SK-N-SH (cell line): Measurements from ENCODE around the gene MTUS2. TPM values are rescaled to one million over a fixed set of nuclear protein-coding genes. Genes with fewer than 3 reads are reported as not detected.
A peak's percentile ranks its signal among the peaks of the same experiment; 100 is the strongest.

ENCODE experiments used
- CTCF ChIA-PET: fragments of 300-600, 350-600 bp; formaldehyde crosslinking; extraction: SDS; loops from one replicate; lab custom pipeline; 2021; lab: Yijun Ruan, JAX
- POLR2A ChIA-PET: fragments of 350-600 bp; sonication (Branson Sonifier 250); formaldehyde crosslinking; extraction: SDS; loops from one replicate; lab custom pipeline; 2020; ENCODE audit warnings: antibody characterized with exemption, inconsistent platforms; lab: Yijun Ruan, JAX
- DNase-seq: peaks from one replicate; pipeline ENCODE4 v3.0.0; 2012
- H2AFZ ChIP-seq: fragments of 200-600 bp; sonication (generic); 2 replicates; pipeline ENCODE4 v1.8.1; 2016; ENCODE audit warnings: antibody characterized with exemption, mild to moderate bottlenecking, low read depth
- H3F3A ChIP-seq: fragments of 200-600 bp; sonication (generic); replicated peaks from 2 replicates; pipeline ENCODE3; 2016; ENCODE audit warnings: antibody characterized with exemption, mild to moderate bottlenecking; ENCODE audit not compliant: insufficient read depth
- H3K27ac ChIP-seq, 2 experiments: fragments of 200-500 bp in 1 of 2; fragments of 200-600 bp in 1 of 2; sonication (Bioruptor generic) in 1 of 2; sonication (generic), shearing (Covaris generic) in 1 of 2; 2 replicates each; pipeline versions ENCODE4 v1.5.1 to v1.6.1; 2014 to 2016; ENCODE audit warnings: low read depth in 2 of 2, inconsistent platforms in 1 of 2, low read length in 1 of 2, mild to moderate bottlenecking in 1 of 2, mixed read lengths in 1 of 2
- H3K27me3 ChIP-seq: fragments of 200-600 bp; sonication (generic), shearing (Covaris generic); 2 replicates; pipeline ENCODE4 v1.6.1; 2016; ENCODE audit warnings: mixed run types; ENCODE audit not compliant: insufficient read depth
- H3K36me3 ChIP-seq, 2 experiments: fragments of 200-500 bp in 1 of 2; fragments of 200-600 bp in 1 of 2; sonication (Bioruptor generic) in 1 of 2; sonication (generic) in 1 of 2; replicated peaks in 1 of 2; 2 replicates each; pipeline versions ENCODE3 to v1.5.1; 2014 to 2016; ENCODE audit warnings: low read length in 1 of 2, mild to moderate bottlenecking in 1 of 2; ENCODE audit not compliant: insufficient read depth in 2 of 2, control insufficient read depth in 1 of 2
- H3K4me1 ChIP-seq, 2 experiments: fragments of 200-500 bp in 1 of 2; fragments of 200-600 bp in 1 of 2; sonication (Bioruptor generic) in 1 of 2; sonication (generic), shearing (Covaris generic) in 1 of 2; 2 replicates each; pipeline versions ENCODE4 v1.5.1 to v1.6.1; 2014 to 2016; ENCODE audit warnings: low read depth in 1 of 2, low read length in 1 of 2, mixed run types in 1 of 2; ENCODE audit not compliant: insufficient read depth in 2 of 2, control insufficient read depth in 1 of 2
- H3K4me2 ChIP-seq: fragments of 200-600 bp; sonication (generic), shearing (Covaris generic); 2 replicates; pipeline ENCODE4 v1.6.1; 2017; ENCODE audit warnings: mixed run types
- H3K4me3 ChIP-seq, 2 experiments: fragments of 200-500 bp in 1 of 2; fragments of 200-600 bp in 1 of 2; sonication (Bioruptor generic) in 1 of 2; sonication (generic), shearing (Covaris generic) in 1 of 2; 2 replicates each; pipeline versions ENCODE4 v1.5.1 to v1.8.1; 2014 to 2016; ENCODE audit warnings: low read depth in 2 of 2, inconsistent platforms in 1 of 2, low read length in 1 of 2, mild to moderate bottlenecking in 1 of 2, mixed read lengths in 1 of 2, moderate library complexity in 1 of 2
- H3K79me2 ChIP-seq: fragments of 200-600 bp; sonication (generic); 2 replicates; pipeline ENCODE4 v1.8.1; 2017; ENCODE audit warnings: mild to moderate bottlenecking; ENCODE audit not compliant: insufficient read depth
- H3K9ac ChIP-seq: fragments of 200-600 bp; sonication (generic); 2 replicates; pipeline ENCODE4 v1.6.1; 2017; ENCODE audit warnings: mixed run types
- H3K9me2 ChIP-seq: fragments of 200-600 bp; sonication (generic); 2 replicates; pipeline ENCODE4 v1.6.1; 2017; ENCODE audit warnings: mixed run types
- H3K9me3 ChIP-seq: fragments of 200-600 bp; sonication (generic); 2 replicates; pipeline ENCODE4 v1.6.1; 2017; ENCODE audit warnings: mixed run types, mild to moderate bottlenecking, moderate library complexity
- H4K20me1 ChIP-seq: fragments of 200-600 bp; sonication (generic); 2 replicates; pipeline ENCODE4 v1.6.1; 2017; ENCODE audit warnings: mild to moderate bottlenecking, mixed run types; ENCODE audit not compliant: insufficient read depth
- CHD2 ChIP-seq: fragments of 150-350 bp; IDR thresholded peaks from 2 replicates; pipeline ENCODE4 v1.6.1; 2018; ENCODE audit warnings: low read length; ENCODE audit not compliant: partially characterized antibody
- CTCF ChIP-seq: fragments of 200-600 bp; sonication (generic); IDR thresholded peaks from 2 replicates; pipeline ENCODE4 v1.6.1; 2017; ENCODE audit warnings: antibody characterized with exemption, mild to moderate bottlenecking, moderate library complexity
- ELF1 ChIP-seq: IDR thresholded peaks from 2 replicates; pipeline ENCODE4 v1.4.0; 2012
- FOXJ3 ChIP-seq: sonication (generic); formaldehyde crosslinking; IDR thresholded peaks from 2 replicates; pipeline ENCODE4 v1.5.1; 2020; ENCODE audit warnings: mild to moderate bottlenecking, missing genetic modification reagents
- FOXM1 ChIP-seq: IDR thresholded peaks from 2 replicates; pipeline ENCODE4 v1.4.0; 2012; ENCODE audit warnings: low read depth, mild to moderate bottlenecking
- GABPA ChIP-seq: IDR thresholded peaks from 2 replicates; pipeline ENCODE4 v1.4.0; 2012; ENCODE audit warnings: low read depth, mild to moderate bottlenecking
- GATA2 ChIP-seq: sonication (generic); formaldehyde crosslinking; IDR thresholded peaks from 2 replicates; pipeline ENCODE4 v1.5.0; 2020; ENCODE audit warnings: mild to moderate bottlenecking, missing genetic modification reagents
- IRF3 ChIP-seq: fragments of 150-350 bp; IDR thresholded peaks from 2 replicates; pipeline ENCODE4 v1.6.1; 2016; ENCODE audit warnings: mild to moderate bottlenecking, low read depth, low read length
- JUND ChIP-seq: IDR thresholded peaks from 2 replicates; pipeline ENCODE4 v1.4.0; 2012
- MXI1 ChIP-seq: IDR thresholded peaks from 2 replicates; pipeline ENCODE4 v1.6.1; 2012; ENCODE audit warnings: mild to moderate bottlenecking, low read depth, low read length, improper control_type of control experiment
- NFIC ChIP-seq: IDR thresholded peaks from 2 replicates; pipeline ENCODE4 v1.4.0; 2012; ENCODE audit warnings: borderline replicate concordance
- NRF1 ChIP-seq: IDR thresholded peaks from 2 replicates; pipeline ENCODE4 v1.6.1; 2012; ENCODE audit warnings: low read depth, mild to moderate bottlenecking, low read length
- PBX3 ChIP-seq: IDR thresholded peaks from 2 replicates; pipeline ENCODE4; 2012
- POLR2AphosphoS5 ChIP-seq: IDR thresholded peaks from 2 replicates; pipeline ENCODE4 v1.6.1; 2012; ENCODE audit warnings: low read depth, low read length
- RAD21 ChIP-seq: IDR thresholded peaks from 2 replicates; pipeline ENCODE4 v1.6.1; 2012; ENCODE audit warnings: mild to moderate bottlenecking, low read length
- RXRA ChIP-seq: IDR thresholded peaks from 2 replicates; pipeline ENCODE4 v1.4.0; 2012; ENCODE audit warnings: low read depth, mild to moderate bottlenecking, borderline replicate concordance
- SMC3 ChIP-seq: IDR thresholded peaks from 2 replicates; pipeline ENCODE4 v1.6.1; 2012; ENCODE audit warnings: low read depth, low read length, improper control_type of control experiment
- TAF1 ChIP-seq: IDR thresholded peaks from 2 replicates; pipeline ENCODE4 v1.6.1; 2012; ENCODE audit warnings: low read depth, mild to moderate bottlenecking, low read length, moderate library complexity, borderline replicate concordance
- TCF12 ChIP-seq: IDR thresholded peaks from 2 replicates; pipeline ENCODE4 v1.4.0; 2012
- USF2 ChIP-seq: fragments of 150-350 bp; IDR thresholded peaks from 2 replicates; pipeline ENCODE4 v1.6.1; 2017; ENCODE audit warnings: antibody characterized with exemption, low read length, low read depth, borderline replicate concordance
- ZBTB33 ChIP-seq: IDR thresholded peaks from 2 replicates; pipeline ENCODE4 v1.4.0; 2012; ENCODE audit warnings: low read depth, borderline replicate concordance
- WGBS: methylation state at CpG from one replicate; pipeline ENCODE4 v1.1.6; 2017; ENCODE audit warnings: low lambda C conversion rate; 5-methylcytosine and 5-hydroxymethylcytosine counted together
- polyA plus RNA-seq, 3 experiments: library from polyadenylated mRNA; depleted of rRNA; stranded (reverse); fragments of >200 nt; gene quantifications; 2 replicates each; pipeline ENCODE4 v1.2.3, GENCODE V29; 2012

MTUS2 gene
- polyA plus RNA-seq, 1 of the 3 experiments (the other 2 are of a cell fraction) = 1.7 TPM

- TF ChIP-seq TCF12 (peak; percentile 99), POLR2AphosphoS5 (peak; percentile 88), ELF1 (peak; percentile 49; the same call in 1 of the 2 replicates), USF2 (no peak), RXRA (peak; percentile 94), NRF1 (peak; percentile 31; the same call in 1 of the 2 replicates), JUND (peak; percentile 86), GABPA (0 out of 2 replicates have a peak, but pooled peaks have one; percentile 22), MXI1 (no peak), CTCF (no peak)
Measured at GRCh38 chr13:29435125-29435911, 615.2 kb downstream of the MTUS2 start (continued).

GRCh38 chr13:29436291-29436690 lies 616.2 kb downstream of the MTUS2 start:
- peak overlapping the region; percentile 61 for H3K4me2 ChIP-seq
- TF ChIP-seq MXI1 = no peak
- TF ChIP-seq FOXM1 = peak; percentile 67; the same call in 1 of the 2 replicates
- no peak for TF ChIP-seq FOXJ3 (CRISPR knock-in tag)
- no peak for TF ChIP-seq TAF1
- peak; percentile 84; the same call in 1 of the 2 replicates for TF ChIP-seq PBX3
- peak; percentile 89 for TF ChIP-seq TCF12
- peak; percentile 96 for TF ChIP-seq NFIC
- no peak for TF ChIP-seq SMC3
- no peak for TF ChIP-seq GATA2 (CRISPR knock-in tag)
- TF ChIP-seq IRF3 = no peak
- no peak for TF ChIP-seq RAD21
- TF ChIP-seq CHD2 = no peak
- no peak for TF ChIP-seq ZBTB33

More at GRCh38 chr13:29436291-29436690, 616.2 kb downstream of the MTUS2 start:
- Histone ChIP-seq H3K9ac (peak overlapping the region; percentile 45; the same call in 1 of the 2 replicates), H3K79me2 (no peaks in the 10 kb centered on the region), H3K36me3 (no peaks in the 10 kb centered on the region), H3K9me3 (no peaks in the 10 kb centered on the region), H3K9me2 (no peaks in the 10 kb centered on the region), H2AFZ (no peak overlapping the region), H3K27ac (peak overlapping the region; percentile 80 to 92), H3K4me3 (peak overlapping the region in 1 of 2 experiments; percentile 33; a peak in 2 of 4 replicates), H3F3A (peaks cover 32% of the 10 kb centered on the region), H3K27me3 (no peaks in the 10 kb centered on the region), H4K20me1 (no peaks in the 10 kb centered on the region), H3K4me1 (peaks cover 23 to 28% of the 10 kb centered on the region in 2 experiments)
- CTCF ChIA-PET = interaction anchor here (1.0 to 3.2 kb wide), 2 partner anchors 18 to 36 kb away, joined by 4 to 8 read pairs; no protein-coding TSS in a partner anchor
- no peak for DNase-seq
- POLR2A ChIA-PET = no interaction called here
- WGBS = 13% methylated on average over 1 of the region's 1 CpG
